ENCODE data around the gene GBX2. TPM values are rescaled to one million over a fixed set of nuclear protein-coding genes. Genes with fewer than 3 reads are reported as not detected.

Gene GBX2
- total RNA-seq, 1 experiment from 2014 or later, result 25.6 TPM

DNA sequence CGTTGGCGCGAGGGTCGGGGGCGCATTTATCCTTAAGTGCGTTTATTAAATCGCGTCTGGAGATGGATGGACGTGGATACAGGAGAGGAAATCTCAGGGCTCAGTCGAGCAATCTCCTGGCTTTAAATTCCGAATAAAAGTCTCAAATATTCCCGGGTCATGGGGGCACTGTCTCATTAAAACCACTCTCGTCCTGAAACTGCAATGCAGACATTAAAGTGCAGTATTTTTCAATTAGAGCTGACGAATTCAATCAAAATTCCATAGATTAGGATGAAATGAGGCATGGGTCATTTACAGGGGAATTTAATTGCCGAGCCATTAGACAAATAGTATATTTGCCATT is 10.7 kb upstream of the GBX2 start:
- Mint-ChIP-seq H3K9me3 (peaks cover 6% of the 10 kb centered on the region), H3K36me3 (peaks cover 1% of the 10 kb centered on the region; the same call in 1 of the 2 replicates), H3K4me1 (peaks cover 44% of the 10 kb centered on the region), H3K27me3 (ENCODE audit: low read depth) (peaks cover 58% of the 10 kb centered on the region), H3K4me3 (peak overlapping the region; percentile 76), H3K27ac (no peak overlapping the region)
- ATAC-seq (no peak), DNase-seq (ENCODE audit: low spot score) (no peak)
- TF ChIP-seq ELF4 (CRISPR knock-in tag; IDR thresholded peaks at IDR 0.05; ENCODE audit: low read depth) (no peak), TEAD4 (CRISPR knock-in tag; IDR thresholded peaks at IDR 0.05) (no peak), NFYB (CRISPR knock-in tag; conservative IDR thresholded peaks at IDR 0.05; ENCODE audit: low read depth) (no peak), MXD4 (CRISPR knock-in tag; IDR thresholded peaks at IDR 0.05; ENCODE audit: borderline replicate concordance) (no peak), CREM (CRISPR knock-in tag; IDR thresholded peaks at IDR 0.05) (no peak), TP53 (CRISPR knock-in tag; IDR thresholded peaks at IDR 0.05) (no peak), SMAD3 (CRISPR knock-in tag; IDR thresholded peaks at IDR 0.05; ENCODE audit: borderline replicate concordance) (no peak), CREB1 (CRISPR knock-in tag; IDR thresholded peaks at IDR 0.05) (no peak), GTF2I (CRISPR knock-in tag; conservative IDR thresholded peaks at IDR 0.05) (no peak), KAT7 (CRISPR knock-in tag; IDR thresholded peaks at IDR 0.05; ENCODE audit: borderline replicate concordance) (no peak), MYBL2 (CRISPR knock-in tag; IDR thresholded peaks at IDR 0.05) (no peak), NR3C1 (CRISPR knock-in tag; conservative IDR thresholded peaks at IDR 0.05; ENCODE audit: low read depth) (no peak), TEAD1 (CRISPR knock-in tag; IDR thresholded peaks at IDR 0.05) (no peak)
- TF ChIP-seq, protein P1, sequence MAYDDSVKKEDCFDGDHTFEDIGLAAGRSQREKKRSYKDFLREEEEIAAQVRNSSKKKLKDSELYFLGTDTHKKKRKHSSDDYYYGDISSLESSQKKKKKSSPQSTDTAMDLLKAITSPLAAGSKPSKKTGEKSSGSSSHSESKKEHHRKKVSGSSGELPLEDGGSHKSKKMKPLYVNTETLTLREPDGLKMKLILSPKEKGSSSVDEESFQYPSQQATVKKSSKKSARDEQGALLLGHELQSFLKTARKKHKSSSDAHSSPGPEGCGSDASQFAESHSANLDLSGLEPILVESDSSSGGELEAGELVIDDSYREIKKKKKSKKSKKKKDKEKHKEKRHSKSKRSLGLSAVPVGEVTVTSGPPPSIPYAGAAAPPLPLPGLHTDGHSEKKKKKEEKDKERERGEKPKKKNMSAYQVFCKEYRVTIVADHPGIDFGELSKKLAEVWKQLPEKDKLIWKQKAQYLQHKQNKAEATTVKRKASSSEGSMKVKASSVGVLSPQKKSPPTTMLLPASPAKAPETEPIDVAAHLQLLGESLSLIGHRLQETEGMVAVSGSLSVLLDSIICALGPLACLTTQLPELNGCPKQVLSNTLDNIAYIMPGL (CRISPR knock-in tag; IDR thresholded peaks at IDR 0.05), result no peak
- TF ChIP-seq, protein P2, sequence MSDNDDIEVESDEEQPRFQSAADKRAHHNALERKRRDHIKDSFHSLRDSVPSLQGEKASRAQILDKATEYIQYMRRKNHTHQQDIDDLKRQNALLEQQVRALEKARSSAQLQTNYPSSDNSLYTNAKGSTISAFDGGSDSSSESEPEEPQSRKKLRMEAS (CRISPR knock-in tag; IDR thresholded peaks at IDR 0.05), result no peak
- TF ChIP-seq, protein P3, sequence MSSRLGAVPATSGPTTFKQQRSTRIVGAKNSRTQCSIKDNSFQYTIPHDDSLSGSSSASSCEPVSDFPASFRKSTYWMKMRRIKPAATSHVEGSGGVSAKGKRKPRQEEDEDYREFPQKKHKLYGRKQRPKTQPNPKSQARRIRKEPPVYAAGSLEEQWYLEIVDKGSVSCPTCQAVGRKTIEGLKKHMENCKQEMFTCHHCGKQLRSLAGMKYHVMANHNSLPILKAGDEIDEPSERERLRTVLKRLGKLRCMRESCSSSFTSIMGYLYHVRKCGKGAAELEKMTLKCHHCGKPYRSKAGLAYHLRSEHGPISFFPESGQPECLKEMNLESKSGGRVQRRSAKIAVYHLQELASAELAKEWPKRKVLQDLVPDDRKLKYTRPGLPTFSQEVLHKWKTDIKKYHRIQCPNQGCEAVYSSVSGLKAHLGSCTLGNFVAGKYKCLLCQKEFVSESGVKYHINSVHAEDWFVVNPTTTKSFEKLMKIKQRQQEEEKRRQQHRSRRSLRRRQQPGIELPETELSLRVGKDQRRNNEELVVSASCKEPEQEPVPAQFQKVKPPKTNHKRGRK (CRISPR knock-in tag; IDR thresholded peaks at IDR 0.05; ENCODE audit: borderline replicate concordance), result no peak
- TF ChIP-seq, protein P4, sequence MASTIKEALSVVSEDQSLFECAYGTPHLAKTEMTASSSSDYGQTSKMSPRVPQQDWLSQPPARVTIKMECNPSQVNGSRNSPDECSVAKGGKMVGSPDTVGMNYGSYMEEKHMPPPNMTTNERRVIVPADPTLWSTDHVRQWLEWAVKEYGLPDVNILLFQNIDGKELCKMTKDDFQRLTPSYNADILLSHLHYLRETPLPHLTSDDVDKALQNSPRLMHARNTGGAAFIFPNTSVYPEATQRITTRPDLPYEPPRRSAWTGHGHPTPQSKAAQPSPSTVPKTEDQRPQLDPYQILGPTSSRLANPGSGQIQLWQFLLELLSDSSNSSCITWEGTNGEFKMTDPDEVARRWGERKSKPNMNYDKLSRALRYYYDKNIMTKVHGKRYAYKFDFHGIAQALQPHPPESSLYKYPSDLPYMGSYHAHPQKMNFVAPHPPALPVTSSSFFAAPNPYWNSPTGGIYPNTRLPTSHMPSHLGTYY (CRISPR knock-in tag; IDR thresholded peaks at IDR 0.05), result no peak
- CTCF ChIA-PET, result interaction anchor here (0.5 to 3.9 kb wide), 39 partner anchors 10 to 570 kb away, joined by 3 to 41 read pairs (median 5); partner anchors contain the start of gene GBX2
- POLR2A ChIA-PET, result interaction anchor here (0.6 kb wide), 1 partner anchor 55 kb away, joined by 3 read pairs; no protein-coding TSS in a partner anchor

DNA sequence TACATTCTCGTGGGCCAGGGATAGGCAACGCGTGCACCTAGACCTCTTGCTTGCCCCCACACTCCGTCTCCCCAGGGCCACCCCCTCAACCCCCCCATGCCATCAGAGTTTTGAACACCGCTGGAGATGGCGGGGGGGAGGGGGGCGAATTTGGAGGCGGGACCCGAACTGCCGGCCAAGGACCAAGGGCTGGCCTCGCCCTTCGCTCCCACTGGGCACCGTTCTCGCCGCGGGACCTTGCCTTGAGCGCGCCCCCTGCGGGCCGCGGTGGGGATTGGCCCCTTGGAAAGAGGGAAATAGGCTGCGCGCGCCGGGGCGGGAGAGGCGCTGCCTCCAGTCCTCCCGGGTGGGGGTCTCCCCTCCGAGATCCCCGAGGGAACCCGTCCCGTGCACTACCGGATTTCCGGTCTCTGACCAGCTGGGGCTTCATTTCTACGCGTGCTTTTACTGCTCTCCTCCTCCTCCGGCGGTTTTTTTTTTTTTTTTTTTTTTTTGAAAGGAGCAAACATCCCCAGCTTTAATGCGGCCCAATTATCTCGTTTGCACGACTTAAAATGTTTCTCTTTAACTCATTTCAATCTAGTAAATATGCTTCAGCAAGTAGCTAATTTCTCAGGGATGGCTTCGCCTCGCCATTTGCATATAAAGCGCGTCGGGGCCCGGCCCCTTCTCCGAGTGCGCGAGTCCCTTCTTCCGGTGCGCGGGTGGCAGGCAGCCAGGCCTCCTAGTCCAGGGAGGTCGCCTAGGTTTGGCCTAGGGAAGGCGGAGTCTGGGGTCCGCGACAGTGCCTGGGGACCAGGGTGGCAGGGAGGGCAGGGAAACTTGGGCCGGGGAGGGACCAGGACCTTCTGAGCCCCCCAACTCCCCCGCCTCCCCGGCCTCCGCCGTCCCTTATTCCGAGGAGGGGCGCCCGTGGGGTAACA is 10.0 kb upstream of the GBX2 start:
- no peak overlapping the region for H3K27ac Mint-ChIP-seq
- ATAC-seq, result peak; percentile 54
- TF ChIP-seq, protein P5, sequence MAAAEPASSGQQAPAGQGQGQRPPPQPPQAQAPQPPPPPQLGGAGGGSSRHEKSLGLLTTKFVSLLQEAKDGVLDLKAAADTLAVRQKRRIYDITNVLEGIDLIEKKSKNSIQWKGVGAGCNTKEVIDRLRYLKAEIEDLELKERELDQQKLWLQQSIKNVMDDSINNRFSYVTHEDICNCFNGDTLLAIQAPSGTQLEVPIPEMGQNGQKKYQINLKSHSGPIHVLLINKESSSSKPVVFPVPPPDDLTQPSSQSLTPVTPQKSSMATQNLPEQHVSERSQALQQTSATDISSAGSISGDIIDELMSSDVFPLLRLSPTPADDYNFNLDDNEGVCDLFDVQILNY (CRISPR knock-in tag; IDR thresholded peaks at IDR 0.05), result 0 out of 2 replicates have a peak, but pooled peaks have one; percentile 29
- TF ChIP-seq SP1 (CRISPR knock-in tag; conservative IDR thresholded peaks at IDR 0.05), result no peak; the same call in 1 of the 2 replicates
- TF ChIP-seq, protein P6, sequence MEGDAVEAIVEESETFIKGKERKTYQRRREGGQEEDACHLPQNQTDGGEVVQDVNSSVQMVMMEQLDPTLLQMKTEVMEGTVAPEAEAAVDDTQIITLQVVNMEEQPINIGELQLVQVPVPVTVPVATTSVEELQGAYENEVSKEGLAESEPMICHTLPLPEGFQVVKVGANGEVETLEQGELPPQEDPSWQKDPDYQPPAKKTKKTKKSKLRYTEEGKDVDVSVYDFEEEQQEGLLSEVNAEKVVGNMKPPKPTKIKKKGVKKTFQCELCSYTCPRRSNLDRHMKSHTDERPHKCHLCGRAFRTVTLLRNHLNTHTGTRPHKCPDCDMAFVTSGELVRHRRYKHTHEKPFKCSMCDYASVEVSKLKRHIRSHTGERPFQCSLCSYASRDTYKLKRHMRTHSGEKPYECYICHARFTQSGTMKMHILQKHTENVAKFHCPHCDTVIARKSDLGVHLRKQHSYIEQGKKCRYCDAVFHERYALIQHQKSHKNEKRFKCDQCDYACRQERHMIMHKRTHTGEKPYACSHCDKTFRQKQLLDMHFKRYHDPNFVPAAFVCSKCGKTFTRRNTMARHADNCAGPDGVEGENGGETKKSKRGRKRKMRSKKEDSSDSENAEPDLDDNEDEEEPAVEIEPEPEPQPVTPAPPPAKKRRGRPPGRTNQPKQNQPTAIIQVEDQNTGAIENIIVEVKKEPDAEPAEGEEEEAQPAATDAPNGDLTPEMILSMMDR (IDR thresholded peaks at IDR 0.05), result peak; percentile 90
- TF ChIP-seq, protein P1 (CRISPR knock-in tag; IDR thresholded peaks at IDR 0.05), result peak; percentile 87
- TF ChIP-seq TCF7 (CRISPR knock-in tag; IDR thresholded peaks at IDR 0.05; ENCODE audit: low read depth), result no peak
- TF ChIP-seq, protein P7, sequence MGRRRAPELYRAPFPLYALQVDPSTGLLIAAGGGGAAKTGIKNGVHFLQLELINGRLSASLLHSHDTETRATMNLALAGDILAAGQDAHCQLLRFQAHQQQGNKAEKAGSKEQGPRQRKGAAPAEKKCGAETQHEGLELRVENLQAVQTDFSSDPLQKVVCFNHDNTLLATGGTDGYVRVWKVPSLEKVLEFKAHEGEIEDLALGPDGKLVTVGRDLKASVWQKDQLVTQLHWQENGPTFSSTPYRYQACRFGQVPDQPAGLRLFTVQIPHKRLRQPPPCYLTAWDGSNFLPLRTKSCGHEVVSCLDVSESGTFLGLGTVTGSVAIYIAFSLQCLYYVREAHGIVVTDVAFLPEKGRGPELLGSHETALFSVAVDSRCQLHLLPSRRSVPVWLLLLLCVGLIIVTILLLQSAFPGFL (CRISPR knock-in tag; IDR thresholded peaks at IDR 0.05; ENCODE audit: borderline replicate concordance), result no peak
- ChIA-PET POLR2A (interaction anchor here (0.6 kb wide), 1 partner anchor 54 kb away, joined by 3 read pairs; no protein-coding TSS in a partner anchor), CTCF (interaction anchor here (0.5 to 3.9 kb wide), 77 partner anchors 9 to 569 kb away, joined by 3 to 41 read pairs (median 4); partner anchors contain the start of genes ACKR3 and GBX2)
- peak; percentile 88 for DNase-seq (ENCODE audit: low spot score)
- no peaks in the 10 kb centered on the region for H3K36me3 Mint-ChIP-seq
- peak overlapping the region; percentile 76 for H3K4me3 Mint-ChIP-seq
- H3K4me1 Mint-ChIP-seq, result peaks cover 49% of the 10 kb centered on the region
- peaks cover 64% of the 10 kb centered on the region for H3K27me3 Mint-ChIP-seq (ENCODE audit: low read depth)
- H3K9me3 Mint-ChIP-seq, result no peaks in the 10 kb centered on the region

Measured in WTC11 (cell line).